ENCODE measurements around the gene LSR. TPM values are rescaled to one million over a fixed set of nuclear protein-coding genes. Genes with fewer than 3 reads are reported as not detected.
A peak's percentile ranks its signal among the peaks of the same experiment; 100 is the strongest.

LSR gene
- total RNA-seq, 1 donor from 2014 or later = 97.1 TPM

GRCh38 chr19:35301961-35302360 is 53.2 kb downstream of the LSR start:
- no peak for TF ChIP-seq CTCF (conservative IDR thresholded peaks at IDR 0.05; ENCODE audit: low read depth, low read length)
- DNase-seq (ENCODE audit: low read depth) = no peak
- no peak overlapping the region for H3K4me3 ChIP-seq (ENCODE audit: low read depth, low read length)

DNA sequence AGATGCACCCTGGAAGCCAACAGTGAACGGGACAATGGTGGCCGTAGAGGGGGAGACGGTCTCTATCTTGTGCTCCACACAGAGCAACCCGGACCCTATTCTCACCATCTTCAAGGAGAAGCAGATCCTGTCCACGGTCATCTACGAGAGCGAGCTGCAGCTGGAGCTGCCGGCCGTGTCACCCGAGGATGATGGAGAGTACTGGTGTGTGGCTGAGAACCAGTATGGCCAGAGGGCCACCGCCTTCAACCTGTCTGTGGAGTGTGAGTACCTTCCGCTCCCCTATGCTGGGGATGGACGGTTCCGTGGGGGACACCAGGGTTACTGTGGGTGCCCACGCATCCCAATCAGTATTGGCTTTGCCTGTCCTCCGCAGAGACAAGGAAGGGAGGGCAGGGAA is 53.6 kb downstream of the LSR start:
- no peak for TF ChIP-seq CTCF (conservative IDR thresholded peaks at IDR 0.05; ENCODE audit: low read depth, low read length)
- no peak for DNase-seq (ENCODE audit: low read depth)
- H3K4me3 ChIP-seq (ENCODE audit: low read depth, low read length) = no peak overlapping the region

GRCh38 chr19:35303357-35303915 is 54.6 kb downstream of the LSR start:
- no peak for DNase-seq (ENCODE audit: low read depth)
- no peak for TF ChIP-seq CTCF (conservative IDR thresholded peaks at IDR 0.05; ENCODE audit: low read depth, low read length)

DNA sequence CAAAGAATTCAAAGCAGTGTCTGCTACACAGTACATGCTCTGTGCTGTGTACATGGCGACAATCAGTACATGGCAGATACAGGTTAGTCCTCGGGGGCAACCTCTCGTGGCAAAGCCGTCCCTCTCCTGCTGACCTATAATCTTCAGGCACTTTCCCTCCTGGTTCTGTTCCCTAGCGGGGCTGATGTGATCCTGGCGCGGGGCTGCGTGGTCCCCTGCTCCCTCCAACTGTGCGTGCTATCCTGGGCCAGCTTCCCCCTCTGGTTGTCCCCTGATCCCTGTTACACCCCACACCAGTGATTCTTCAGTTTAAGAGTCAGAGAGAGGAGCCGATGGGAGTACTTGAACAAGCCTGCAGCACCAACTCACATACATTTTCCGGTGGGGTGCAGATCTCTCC is 55.2 kb downstream of the LSR start:
- H3K4me3 ChIP-seq (ENCODE audit: low read depth, low read length) = no peak overlapping the region
- DNase-seq (ENCODE audit: low read depth) = no peak
- TF ChIP-seq CTCF (conservative IDR thresholded peaks at IDR 0.05; ENCODE audit: low read depth, low read length) = no peak

More at GRCh38 chr19:35303357-35303915, 54.6 kb downstream of the LSR start:
- no peak overlapping the region for H3K4me3 ChIP-seq (ENCODE audit: low read depth, low read length)

DNA sequence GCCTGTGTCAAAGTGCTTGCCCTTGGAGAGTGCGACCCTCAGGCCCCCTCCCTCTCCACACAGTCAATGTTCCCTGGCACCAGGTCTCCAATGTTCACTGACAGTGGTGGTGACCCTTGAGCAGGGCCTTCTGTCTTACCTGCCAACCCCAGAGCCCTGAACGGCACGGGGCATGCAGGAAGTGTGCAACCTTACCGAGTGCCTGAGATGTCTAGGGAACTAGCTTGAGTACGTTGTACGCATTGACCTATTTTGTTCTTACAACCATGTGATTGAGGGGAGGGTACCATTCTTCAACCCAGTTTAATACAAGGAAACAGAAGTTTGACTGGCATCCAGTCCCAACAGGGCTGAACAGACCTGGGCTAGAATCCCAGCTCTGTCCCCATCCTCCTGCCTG is 56.4 kb downstream of the LSR start:
- H3K4me3 ChIP-seq (ENCODE audit: low read depth, low read length) = no peak overlapping the region
- DNase-seq (ENCODE audit: low read depth) = no peak
- no peak for TF ChIP-seq CTCF (conservative IDR thresholded peaks at IDR 0.05; ENCODE audit: low read depth, low read length)

DNA sequence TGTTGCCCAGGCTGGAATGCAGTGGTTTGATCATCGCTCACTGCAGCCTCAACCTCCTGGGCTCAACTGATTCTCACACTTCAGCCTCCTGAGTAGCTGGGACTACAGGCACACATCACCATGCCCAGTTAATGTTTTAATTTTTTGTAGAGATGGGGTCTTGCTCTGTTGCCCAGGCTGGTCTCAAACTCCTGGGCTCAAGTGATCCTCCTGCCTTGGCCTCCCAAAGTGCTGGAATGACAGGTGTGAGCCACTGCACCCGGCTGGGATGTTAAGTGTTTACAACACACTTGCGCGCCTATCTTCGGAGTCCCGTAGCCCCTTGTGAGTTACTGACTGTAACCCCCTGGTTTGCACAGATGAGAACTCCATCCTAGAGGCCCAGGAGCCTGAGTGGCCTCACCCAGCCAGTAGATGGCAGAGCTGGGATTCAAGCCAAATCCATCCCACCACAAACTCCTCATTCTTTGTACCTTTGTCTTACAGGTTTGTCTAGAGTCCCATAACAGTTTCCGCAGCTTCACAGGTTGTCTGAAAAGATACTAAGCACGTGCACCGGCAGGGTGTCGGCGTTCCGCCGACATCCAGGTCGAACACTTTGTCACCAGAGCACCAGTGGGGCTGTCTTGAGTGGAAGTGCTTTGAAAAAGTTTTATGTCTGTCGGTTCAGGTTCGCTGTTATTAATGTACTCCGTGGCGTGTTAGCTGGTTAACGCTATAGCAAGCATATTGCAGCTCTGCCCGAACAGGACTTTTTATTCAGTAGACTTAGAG is 57.9 kb downstream of the LSR start:
- no peak overlapping the region for H3K4me3 ChIP-seq (ENCODE audit: low read depth, low read length)
- TF ChIP-seq CTCF (conservative IDR thresholded peaks at IDR 0.05; ENCODE audit: low read depth, low read length) = peak; percentile 47
- no peak for DNase-seq (ENCODE audit: low read depth)

DNA sequence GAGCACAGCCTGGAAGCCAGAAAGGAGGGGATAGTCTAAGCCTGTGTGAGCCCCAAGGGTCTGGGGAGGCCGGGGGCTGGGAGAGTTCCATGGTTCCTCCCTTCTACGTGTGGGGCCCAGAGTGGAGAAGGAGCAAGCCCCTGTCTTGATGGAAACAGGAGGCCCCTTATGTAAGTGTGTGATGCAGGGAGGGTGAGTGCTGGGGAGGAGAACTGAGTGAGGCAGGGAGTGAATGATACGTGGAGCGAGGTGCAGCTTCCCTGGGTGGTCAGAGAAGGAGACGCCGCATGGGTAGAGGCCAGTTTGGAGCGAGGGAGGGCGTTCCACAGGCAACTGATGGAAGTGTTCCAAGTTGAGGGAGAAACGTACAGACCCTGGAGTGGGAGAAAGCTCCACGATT is 59.1 kb downstream of the LSR start:
- no peak for TF ChIP-seq CTCF (conservative IDR thresholded peaks at IDR 0.05; ENCODE audit: low read depth, low read length)
- H3K4me3 ChIP-seq (ENCODE audit: low read depth, low read length) = no peak overlapping the region
- no peak for DNase-seq (ENCODE audit: low read depth)

Data from epithelial cell of proximal tubule (primary cell).